C1 segment of cervical spinal cord (tissue), 14 donors: ENCODE measurements around the gene VPS26B.
"Not testable (repeated sequence)": the region's sequence is repeated elsewhere in the genome, so short reads cannot be mapped to it uniquely, and the experiment has no call there.

ENCODE experiments used
- DNase-seq, 14 donors: peaks; one replicate each; lab custom pipeline; 2025; lab: John Stamatoyannopoulos, UW

VPS26B gene

GRCh38 chr11:134223836-134224709 lies at the start of gene VPS26B, which contains the start of gene NCAPD3:
TSS of gene VPS26B (plus strand) at chr11:134224671. CDS start at chr11:134225123, 452 bp downstream.
TSS of gene NCAPD3 (minus strand) at chr11:134223967. CDS start at chr11:134223926, 41 bp downstream.
- DNase-seq, result peak; percentile 62 to 96 (median 93)

- no peak for DNase-seq
Observed at GRCh38 chr11:134176284-134176683, 48.2 kb upstream of the VPS26B start.

GRCh38 chr11:134178032-134178674 lies 46.3 kb upstream of the VPS26B start:
- DNase-seq, result no peak

- DNase-seq, result no peak
Observed at GRCh38 chr11:134181707-134182106, 42.8 kb upstream of the VPS26B start.

- not testable (repeated sequence) for DNase-seq
Observed at GRCh38 chr11:134188092-134188491, 36.4 kb upstream of the VPS26B start.

GRCh38 chr11:134196756-134197155 lies 27.7 kb upstream of the VPS26B start:
- DNase-seq, result no peak

GRCh38 chr11:134199531-134199930 lies 24.9 kb upstream of the VPS26B start:
- DNase-seq, result no peak

GRCh38 chr11:134200688-134201087 lies 23.8 kb upstream of the VPS26B start:
- DNase-seq, result no peak

GRCh38 chr11:134202661-134203060 lies 21.8 kb upstream of the VPS26B start:
- DNase-seq, result no peak

GRCh38 chr11:134205729-134206128 lies 18.7 kb upstream of the VPS26B start:
- DNase-seq, result no peak

- DNase-seq, result no peak
Observed at GRCh38 chr11:134206185-134206584, 18.3 kb upstream of the VPS26B start.

- no peak for DNase-seq
Observed at GRCh38 chr11:134207538-134208239, 16.8 kb upstream of the VPS26B start.

- no peak for DNase-seq
Observed at GRCh38 chr11:134215836-134216235, 8.6 kb upstream of the VPS26B start.

- no peak for DNase-seq
Observed at GRCh38 chr11:134216816-134217215, 7.7 kb upstream of the VPS26B start.

GRCh38 chr11:134223121-134223520 lies 1.4 kb upstream of the VPS26B start:
- DNase-seq, result no peak

GRCh38 chr11:134224710-134225664 lies 516 bp downstream of the VPS26B start:
- peak in 13 of 14 donors; percentile 18 to 77 (median 53) for DNase-seq

GRCh38 chr11:134226806-134227325 lies 2.4 kb downstream of the VPS26B start:
- no peak for DNase-seq

GRCh38 chr11:134228625-134229024 lies 4.2 kb downstream of the VPS26B start:
- DNase-seq, result no peak

GRCh38 chr11:134229126-134229790 lies 4.8 kb downstream of the VPS26B start:
- no peak for DNase-seq

- no peak for DNase-seq
Observed at GRCh38 chr11:134230339-134230738, 5.9 kb downstream of the VPS26B start.
